Measurements from ENCODE around the gene NDFIP1.
"Not testable (repeated sequence)": the region's sequence is repeated elsewhere in the genome, so short reads cannot be mapped to it uniquely, and the experiment has no call there.

NDFIP1 gene

DNA sequence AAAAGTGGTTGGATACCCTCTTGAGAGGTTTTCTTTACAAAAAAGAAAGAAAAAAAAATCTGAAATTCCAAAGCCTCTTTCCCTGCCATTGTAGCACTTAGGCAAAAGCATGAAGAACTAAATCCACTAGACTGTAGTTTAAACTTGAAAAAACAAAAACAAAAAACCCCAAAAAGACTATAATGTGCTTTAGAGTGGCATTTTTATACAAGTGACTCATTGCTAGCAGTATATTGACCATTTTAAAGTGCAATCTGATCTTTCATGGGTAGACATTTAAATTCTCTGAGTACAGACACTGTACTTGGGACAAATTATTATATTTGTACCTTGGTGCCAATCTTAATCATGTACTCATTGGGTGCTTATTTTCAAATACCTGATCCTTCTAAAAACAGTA lies 50.8 kb downstream of the NDFIP1 start:
- no peak for DNase-seq

DNA sequence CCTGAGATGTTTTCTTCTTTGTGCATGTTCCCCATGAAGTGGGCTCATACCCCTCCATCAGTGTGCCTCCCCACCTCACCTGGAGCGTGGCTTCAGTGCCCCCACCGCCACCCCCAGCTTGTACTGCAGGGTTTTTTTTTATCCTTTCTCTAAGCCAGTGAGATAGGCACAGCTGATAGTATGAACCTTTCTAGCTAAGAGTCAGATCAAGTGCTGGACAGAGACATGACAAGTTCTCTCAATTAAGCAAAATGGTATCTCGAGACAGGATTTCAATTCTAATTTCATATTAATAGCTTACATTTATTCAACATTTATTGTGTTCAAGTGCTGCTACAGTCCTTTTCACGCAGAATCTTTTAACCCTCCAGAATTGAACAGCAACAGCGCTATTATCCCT lies 55.7 kb downstream of the NDFIP1 start:
- no peak for DNase-seq

DNA sequence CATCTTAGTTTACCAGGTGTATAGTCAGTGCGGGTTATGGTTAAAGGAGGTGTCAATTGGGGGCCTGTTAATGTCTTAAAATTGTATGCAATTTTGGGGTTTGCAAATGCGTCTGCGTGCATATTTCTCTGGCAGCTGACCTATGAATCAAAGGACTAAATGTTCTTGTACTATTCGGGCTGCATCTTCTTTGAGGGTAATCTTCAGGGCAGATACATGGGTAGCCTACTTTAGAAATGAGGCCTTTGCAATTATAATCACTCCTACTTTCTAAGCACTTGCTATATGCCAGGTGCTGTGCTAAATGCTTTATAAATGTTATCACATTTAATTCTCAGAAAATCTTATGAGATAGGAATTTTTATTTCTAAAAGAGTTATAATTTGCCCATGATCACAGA lies 58.2 kb downstream of the NDFIP1 start:
- no peak for DNase-seq

DNA sequence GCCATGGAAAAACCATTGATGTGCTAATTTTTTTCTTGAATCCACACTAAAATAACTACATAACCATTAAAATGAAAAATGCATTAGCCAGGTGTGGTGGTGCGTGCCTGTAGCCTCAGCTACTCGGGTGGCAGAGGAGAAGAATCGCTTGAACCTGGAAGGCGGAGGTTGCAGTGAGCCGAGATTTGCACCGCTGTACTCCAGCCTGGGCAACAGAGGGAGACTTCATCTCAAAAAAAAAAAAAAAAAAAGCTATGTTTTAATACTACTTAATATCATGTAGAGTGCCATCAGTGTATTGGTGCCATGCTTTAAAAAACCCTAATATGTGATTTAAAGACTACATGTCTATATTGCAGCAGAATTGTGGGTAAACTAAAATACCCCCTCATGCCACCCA lies 58.9 kb downstream of the NDFIP1 start:
- no peak for DNase-seq

DNA sequence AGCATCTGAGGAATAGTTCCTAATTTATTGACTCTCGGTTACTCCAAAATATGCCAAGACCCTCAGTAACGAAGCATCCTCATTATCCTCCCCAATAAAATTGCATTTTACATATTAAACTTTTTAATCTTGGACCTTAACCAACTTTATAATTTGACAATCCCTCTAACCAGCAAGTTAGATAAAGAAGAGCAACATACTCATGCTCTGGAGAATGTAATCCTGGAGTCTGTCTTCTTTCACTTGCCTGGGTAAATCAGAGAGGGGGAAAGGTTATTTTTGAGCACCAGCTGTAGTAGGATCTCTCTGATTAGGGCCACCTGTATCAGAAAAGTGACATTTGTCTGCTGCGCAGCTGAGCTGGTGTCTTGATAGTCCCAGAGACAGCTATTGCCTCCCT lies 59.8 kb downstream of the NDFIP1 start:
- no peak for DNase-seq

DNA sequence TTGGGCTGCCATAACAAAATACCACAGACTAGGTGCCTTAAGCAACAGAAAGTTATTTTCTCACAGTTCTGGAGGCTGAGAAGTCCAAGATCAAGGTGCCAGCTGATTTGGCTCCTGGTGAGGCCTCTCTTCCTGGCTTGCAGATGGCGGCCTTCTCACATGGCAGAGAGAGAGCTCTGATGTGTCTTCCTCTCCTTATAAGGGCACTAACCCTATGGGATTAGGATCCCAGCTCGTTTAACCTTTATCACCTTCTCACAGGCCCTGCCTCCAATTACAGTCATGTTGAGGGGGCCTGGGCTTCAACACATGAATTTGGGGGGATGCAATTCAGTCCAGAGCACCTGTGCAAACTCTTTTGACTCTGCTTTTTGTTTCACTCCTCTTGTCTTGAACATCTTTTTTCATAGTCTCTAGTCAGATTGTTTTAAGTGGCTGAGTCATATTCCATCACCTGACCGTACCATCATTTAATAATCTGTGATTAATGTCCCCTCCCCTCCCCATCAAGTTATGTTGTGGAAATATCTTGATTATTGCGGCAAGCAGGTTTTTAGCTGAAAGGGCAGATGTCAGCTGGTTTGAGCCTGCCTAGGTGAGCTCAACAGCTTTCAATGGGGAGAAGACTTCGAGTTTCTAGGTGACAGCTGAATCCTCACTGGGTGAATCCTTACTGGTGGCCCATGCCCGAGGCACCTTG lies 61.8 kb downstream of the NDFIP1 start:
- no peak for DNase-seq

DNA sequence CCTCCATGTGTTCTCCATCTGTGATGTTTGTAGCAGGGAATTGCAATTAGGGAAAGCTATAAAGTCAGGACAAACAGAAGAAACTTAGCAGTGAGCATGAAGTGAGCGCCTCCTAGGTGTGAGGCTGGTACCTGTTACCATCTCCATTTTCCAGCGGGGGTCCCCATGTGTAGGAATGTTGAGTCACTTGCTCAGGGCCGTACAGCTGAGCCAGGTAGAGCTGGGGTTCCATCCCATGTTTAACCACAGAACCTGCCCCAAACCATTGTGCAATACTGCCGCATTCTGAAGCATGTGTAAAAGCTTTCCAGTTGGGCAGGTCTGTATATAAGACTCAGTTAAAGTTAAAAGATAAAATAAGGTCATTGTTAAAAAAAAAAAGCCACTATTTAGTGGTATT lies 62.7 kb downstream of the NDFIP1 start:
- DNase-seq = no peak

DNA sequence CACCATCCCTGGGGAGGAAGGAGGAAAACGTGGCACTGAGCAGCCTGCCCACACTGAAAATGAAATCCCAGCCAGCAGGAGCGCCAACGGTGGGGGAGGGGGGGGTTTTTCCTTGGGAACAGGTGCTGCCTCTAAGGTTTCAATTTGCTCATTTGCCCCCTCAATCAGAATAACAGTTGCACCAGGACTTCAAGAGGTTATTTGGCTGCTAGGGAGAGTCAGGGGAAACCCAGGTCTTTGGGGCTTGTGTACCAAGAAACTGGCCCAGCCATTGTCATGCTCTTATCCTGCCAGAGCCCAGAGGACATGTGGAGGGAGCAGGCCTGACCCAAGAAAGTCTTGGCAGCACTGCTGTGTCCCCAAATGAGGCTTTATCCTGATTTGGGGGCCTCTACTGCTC lies 66.5 kb downstream of the NDFIP1 start:
- DNase-seq = no peak

DNA sequence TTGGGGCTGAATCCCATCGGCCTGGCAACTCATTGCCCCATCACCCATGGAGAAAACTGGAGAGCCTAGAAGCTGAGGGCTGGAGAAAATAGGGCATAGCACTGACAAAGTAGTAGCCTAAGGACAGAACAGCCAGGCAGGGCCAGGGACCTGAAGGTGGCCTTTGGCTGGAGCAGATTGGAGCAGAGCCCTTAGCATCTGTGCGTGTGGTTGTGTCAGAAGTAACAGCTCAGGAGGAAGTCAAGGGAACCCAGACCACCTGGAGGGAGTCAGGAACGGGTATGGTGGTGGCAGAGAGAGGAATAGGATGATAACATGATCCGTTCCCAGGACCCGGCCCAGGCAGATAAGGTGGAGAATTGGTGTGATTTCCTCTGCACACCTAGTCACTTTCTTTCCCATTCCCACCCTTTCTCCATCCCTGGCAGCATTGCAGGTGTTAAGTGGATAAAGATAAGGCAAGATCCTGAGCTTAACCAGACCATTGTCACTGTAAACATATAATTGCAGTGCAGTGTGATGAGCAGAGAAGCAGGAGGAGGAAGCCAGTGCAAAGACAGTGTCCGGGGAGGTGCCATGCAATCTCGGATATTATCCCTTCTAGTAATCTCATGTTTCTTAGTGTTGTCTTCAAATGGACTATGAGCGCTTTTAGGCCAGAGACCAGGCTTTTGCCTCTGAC lies 67.0 kb downstream of the NDFIP1 start:
- no peak for DNase-seq

DNA sequence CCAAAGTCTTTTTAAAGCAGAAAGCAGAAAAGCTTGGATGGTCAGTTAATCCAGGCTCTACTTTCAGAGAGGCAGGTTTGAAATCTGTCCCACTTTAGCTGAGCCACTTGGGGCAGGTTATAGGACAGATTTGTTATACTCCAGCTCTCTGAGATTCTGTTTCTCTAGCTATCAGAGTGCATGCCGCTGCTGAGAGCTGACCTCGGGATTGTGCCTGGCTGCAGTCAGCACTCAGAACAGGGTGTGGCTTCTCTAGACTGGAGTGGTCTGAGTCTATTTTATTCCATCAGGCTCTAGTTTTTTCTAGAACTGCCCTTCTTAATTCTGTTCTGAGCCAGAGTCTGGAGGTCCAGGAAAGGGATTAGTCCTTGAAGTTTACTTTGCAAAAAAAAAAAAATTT lies 67.7 kb downstream of the NDFIP1 start:
- DNase-seq = no peak

DNA sequence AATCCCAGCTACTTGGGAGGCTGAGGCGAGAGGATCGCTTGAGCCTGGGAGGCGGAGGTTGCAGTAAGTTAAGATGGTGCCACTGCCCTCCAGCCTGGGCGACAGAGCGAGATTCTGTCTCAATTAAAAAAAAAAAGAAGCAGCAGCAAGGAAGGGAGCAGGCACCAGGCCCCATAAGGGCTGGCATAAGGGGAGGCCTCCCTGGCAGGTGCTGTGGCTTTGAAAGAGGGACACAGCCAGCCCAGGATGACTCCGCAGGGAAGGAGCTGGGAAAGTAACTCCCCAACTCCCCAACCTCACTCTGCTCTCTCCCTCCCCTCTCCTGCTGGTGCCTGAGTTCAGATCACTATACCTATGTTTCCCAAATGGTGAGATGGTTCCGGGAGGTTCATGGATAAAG lies 70.1 kb downstream of the NDFIP1 start:
- no peak for DNase-seq

DNA sequence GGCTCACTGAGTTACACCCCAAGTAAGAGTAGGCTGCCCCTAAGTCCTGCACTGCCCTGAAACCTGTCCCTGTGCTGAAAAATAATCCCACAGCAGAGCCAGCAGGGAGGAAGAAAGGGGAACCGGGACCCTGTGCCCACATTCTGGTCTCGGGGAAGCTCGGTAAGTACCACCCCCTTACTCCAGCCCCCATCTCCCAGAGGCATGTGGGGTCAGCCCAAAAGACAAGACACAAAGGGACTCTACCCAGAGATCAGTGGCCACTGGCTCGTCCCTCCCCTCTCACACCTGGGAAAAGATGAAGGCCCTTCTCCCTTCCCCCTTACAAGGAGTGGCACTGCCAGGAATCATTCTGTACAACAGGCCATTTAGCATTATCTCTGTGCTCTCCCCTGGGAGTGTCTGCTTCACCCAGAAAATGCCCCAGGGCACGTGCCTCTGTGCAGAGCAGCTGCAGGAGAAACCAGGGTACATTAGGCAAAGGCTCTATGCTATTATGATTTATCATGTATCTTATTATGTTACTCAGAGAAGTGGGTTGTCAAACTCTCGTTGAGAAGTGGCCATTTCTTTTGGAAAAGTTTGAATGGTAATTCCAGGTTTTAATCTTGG lies 71.3 kb downstream of the NDFIP1 start:
- no peak for DNase-seq

DNA sequence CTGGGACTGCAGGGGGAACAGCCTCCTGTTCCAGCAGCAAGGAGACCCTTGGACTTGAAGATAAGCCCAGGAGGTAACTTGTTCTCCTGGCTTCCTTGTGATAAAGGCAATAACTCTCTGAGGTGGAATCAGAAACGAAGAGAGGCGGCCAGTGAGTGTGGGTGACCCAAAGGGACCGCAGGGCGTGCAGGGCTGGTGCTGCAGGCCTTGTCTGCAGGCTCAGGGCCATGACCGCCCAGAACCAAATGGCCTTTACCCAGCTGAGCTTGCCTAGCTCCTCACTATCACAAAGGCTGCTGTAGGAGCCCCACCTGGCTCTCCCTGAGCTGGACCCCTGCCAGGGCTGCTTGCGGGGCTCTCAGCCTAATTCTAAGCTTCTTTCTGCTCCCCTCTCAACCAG lies 72.5 kb downstream of the NDFIP1 start:
- DNase-seq = no peak

DNA sequence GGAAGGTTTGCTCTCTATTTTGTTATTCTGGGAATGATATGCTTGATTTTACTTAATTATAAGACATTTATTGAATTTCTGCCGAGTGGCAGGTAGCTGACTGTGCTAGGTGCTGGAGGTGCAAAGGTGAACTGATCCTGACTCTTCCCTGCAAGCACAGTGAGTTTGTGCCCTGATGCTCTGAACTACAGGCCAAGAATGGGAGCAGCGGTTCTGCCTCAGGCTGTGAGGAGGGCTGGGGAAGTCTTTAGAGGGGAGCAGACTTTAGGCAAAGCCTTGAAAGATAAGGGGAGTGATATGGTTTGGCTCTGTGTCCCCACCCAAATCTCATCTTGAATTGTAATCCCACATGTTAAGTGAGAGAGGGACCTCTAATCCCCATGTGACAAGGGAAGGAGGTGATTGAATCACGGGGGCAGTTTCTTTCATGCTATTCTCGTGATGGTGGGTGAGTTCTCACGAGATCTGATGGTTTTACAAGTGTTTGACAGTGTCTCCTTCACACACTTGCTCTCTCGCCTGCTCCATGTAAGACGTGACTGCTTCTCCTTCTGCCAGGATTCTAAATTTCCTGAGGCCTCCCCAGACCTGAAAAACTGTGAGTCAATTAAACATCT lies 73.1 kb downstream of the NDFIP1 start:
- DNase-seq = no peak

DNA sequence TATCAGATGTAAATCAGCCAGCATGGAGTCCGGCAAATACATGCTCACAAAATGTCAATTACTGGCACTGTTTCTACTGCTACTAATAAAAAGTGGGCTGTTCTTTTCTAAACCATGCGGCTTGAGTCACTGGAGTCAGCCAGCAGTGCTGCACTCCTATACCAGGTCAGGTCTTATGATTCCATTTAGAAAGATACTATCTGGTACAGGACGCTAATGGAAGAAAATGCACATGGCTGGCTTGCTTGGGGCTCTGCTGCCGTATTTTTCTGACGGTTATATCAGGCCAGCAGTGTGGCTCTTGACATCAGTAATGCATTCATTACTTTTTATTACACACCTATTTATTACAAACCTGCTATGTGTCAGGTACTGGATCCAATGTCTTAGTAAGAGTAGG lies 74.3 kb downstream of the NDFIP1 start:
- no peak for DNase-seq

DNA sequence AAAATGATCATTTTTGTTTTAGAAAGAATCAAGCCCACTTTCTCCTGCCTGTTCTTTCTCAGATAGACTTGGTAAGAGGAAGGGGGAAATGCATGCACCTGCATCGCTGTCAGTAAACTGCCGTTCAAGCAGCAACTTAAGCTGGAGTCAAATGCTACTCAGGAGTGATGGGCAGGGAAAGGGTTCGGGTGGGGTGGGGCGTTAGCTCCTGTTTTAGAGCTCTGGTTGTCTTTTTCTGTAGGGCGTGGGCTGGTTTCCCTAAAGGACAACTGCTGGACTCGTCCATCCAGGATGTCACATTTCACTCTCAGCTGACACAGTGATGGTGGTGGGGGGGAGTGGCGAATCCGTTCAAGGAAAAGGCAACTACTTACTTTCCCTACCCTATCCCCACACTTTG lies 75.0 kb downstream of the NDFIP1 start:
- DNase-seq = no peak

DNA sequence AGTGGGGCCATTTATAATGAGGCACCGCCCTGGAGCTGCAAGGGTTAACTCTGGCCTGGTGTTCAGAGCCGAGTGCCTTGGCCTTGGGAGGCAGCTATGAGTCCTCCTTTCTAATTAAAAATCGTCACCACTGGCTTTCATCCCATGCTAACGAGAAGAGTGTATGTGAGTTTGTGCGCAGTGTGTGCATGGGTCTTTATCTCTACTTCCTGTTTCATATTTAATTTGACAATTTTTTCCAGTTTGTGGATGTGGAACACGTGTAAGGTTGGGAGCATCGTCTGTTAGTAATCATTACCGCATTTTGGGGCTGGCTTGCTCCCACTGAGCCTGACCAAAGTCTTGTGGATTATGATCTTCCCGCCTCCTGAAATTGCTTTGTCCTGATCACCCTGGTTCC lies 76.4 kb downstream of the NDFIP1 start:
- DNase-seq = no peak

DNA sequence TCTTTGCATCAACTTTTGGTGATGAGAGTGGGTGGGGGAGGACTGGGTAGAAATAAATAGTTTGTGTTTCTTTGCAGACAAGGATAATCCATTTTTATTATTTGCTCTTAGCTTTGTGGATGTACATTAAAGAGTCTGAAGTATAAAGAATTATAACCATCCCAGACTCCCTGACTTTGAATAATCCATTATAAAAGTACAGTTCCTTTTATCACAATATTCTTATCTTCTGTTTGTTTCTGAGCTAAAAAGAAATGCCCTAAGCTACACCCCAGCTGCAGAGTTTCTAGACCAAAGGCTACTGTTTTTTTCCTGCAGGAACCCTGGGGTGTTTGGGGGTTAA lies 77.9 kb downstream of the NDFIP1 start:
- DNase-seq = no peak

DNA sequence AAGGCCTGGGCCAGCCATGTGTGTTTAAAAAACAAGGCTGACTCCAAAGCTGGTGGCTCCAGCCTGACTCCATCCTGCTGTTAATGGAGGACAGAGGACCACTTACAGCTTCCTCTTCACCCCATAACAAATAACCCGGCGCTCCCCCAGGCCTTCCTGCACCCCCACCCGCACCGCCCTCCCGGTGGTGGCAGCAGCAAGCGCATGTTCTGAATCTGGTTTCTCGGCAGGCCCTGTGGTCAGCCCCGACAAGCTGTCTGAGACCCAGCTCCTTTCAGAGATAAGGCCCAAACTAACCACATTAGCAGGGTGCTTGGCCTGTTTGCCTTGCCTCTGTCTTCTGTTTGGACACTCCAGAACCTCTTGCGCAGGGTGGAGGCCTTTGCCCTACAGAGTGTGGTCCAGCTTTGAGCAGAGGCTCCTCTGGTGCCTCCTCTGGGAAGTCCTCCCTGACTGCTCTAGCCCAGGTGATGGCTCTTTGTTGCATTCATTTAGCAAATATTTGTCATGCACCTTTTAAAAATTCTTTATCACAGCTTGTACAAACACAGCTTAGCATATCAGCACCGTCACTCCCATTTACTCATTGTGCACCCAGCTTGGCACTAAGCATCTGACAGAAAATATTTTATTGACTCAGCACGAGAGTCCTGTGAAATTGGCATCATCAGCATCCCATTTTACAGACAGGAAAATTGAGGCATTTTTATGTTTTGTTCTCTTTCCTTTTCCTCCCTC lies 78.4 kb downstream of the NDFIP1 start:
- DNase-seq = no peak

DNA sequence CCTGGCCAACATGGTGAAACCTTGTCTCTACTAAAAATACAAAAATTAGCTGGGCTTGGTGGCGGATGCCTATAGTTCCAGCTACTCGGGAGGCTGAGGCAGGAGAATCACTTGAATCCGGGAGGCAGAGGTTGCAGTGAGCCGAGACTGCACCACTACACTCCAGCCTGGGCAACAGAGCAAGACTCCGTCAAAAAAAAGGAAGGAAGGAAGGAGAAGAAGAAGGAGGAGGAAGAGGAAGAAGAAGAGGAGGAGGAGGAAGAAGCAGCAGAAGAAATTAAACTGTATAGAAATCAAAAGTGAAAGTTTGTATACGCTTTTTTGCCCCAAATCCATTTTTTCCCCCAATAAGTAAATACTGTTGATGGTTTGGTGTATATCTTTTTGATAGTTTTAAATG lies 80.1 kb downstream of the NDFIP1 start:
- DNase-seq = not testable (repeated sequence)

DNA sequence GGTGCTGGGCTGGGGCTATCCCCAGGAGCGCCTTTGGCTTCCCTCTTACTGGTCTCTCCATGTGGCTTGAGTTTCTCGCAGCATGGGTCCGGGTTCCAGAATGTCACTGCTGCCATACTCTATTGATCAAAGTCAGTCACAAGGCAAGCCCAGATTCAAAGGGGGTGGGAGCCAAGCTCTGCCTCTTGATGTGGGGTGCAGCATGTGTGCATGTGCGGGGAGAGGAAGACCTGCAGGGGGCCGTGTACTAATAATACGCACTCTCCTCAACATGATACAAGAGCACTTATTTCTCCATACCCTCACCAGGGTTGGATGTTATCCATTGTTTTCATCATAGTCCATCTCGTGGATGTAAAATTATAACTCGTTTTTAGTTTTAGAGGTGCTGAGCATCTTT lies 81.2 kb downstream of the NDFIP1 start:
- DNase-seq = no peak

DNA sequence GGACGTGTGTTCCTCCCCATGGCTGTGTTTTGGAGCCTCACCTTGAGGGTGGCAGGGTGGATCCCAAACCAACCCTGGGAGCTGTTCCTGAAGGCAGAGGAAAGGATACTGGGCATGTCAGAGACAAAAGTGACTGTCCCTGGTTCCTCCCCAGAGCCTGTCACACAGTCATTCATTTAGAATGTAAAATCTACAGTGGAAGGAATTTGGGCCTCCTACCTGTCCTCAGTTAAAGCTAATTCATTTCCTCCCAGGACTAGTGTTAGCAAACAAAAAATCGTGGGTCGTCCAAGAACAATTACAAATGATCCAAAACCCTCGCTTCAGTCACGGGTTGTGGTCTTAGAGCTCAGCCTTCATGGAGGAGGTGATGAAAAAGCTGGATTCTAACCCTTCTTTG lies 83.2 kb downstream of the NDFIP1 start:
- no peak for DNase-seq

DNA sequence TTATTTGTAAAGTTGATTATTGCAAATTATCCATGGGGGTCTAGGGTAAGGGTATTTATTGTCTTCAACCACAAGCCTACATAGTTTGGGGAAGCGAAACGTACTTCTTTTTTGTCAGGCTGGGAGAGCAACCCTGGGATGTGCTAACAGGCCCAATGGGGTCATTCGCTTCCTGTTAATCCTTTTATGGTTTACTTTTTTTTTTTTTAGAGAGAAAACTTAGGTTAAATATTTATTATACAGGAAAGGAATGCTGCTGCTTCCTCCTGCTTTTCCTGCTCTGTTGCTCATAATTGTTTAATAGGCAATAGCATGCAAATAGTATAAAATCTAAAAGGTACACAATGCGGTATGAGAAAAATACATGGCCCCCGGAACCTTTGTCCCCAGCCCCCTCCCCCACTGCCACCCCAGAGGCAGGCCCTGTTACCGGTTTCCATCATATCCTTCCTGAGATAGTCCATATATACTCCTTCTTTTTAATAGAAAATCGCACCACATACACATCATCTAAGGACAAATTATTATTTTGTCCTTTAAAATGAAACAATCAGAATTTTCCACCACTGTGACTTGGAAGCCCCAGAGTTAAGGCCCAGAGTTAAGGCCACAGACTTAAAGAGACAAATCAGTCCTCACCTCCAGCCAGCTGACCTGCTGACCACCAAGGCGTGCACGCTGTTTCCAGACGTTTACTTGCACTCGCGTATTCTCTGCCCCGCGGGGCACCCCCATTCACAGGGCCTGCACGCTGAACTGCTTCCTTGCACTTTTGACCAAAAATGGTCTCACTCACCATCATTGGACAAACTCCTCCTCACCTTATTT lies 83.9 kb downstream of the NDFIP1 start:
- no peak for DNase-seq
